Measurements from ENCODE around the gene ASB13.
A peak's percentile ranks its signal among the peaks of the same experiment; 100 is the strongest.

Gene ASB13

GRCh38 chr10:5666008-5666840, at the start of gene ASB13:
Gene ASB13 (minus strand): TSS chr10:5666595. CDS start chr10:5666551, 44 bp downstream.
- peak; percentile 66 for DNase-seq

DNA sequence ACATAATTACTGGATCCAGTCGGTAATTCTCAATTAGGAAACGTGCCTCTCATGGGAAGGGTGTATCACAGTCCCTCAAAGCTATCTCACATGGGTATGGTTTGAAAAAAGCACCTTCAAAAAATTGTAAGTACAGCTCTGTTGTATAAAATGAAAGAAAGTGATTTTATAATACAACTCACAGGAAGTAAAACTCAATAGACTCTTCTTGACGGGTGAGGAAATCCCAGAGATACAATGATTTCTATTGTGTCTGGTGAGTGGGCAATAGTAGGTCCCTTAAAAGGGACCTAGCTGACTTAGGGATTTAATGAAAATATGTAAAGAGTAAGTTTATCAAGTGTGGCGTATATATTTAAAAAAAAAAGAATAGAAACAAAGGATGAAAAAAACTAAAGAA, 45.2 kb upstream of the ASB13 start:
- no peak for DNase-seq

GRCh38 chr10:5710859-5711258, 44.5 kb upstream of the ASB13 start:
- DNase-seq: no peak

DNA sequence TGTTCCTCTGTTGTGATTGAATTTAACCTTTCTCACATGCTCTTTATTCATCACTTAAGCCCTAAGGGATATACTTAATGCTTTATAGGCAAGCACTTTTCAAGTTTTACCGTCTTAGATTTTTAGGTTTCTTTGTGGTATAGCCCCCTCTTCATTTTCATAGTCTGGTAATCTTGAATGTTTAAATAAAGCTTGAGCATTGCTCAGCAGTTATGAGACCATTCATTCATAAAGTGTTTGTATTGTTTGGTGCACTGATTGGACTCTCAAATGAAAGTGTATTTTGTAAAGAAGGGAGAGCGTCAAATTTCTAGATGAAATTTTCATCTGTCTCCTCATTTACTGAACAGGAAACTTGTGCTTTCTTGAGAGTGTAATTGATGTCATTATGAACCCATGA, 43.5 kb upstream of the ASB13 start:
- no peak for DNase-seq

DNA sequence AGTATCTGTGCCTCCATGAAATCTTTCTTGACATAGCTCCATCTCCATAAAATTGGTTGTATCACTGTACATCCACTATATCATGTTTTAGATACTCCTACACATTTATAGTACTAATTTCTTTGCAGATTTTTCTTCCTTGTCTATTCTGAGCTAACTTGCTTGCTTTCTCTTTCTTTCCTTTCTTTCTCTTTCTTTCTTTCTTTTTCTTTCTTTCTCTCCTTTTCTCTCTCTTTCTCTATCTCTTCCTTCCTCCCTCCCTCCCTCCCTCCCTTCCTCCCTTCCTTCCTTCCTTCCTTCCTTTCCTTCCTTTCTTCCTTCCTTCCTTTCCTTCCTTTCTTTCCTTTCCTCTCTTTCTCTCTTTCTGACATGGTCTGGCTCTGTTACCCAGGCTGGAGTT, 42.0 kb upstream of the ASB13 start:
- no peak for DNase-seq

- DNase-seq: no peak
Measured at GRCh38 chr10:5698062-5698461, 31.7 kb upstream of the ASB13 start.

DNA sequence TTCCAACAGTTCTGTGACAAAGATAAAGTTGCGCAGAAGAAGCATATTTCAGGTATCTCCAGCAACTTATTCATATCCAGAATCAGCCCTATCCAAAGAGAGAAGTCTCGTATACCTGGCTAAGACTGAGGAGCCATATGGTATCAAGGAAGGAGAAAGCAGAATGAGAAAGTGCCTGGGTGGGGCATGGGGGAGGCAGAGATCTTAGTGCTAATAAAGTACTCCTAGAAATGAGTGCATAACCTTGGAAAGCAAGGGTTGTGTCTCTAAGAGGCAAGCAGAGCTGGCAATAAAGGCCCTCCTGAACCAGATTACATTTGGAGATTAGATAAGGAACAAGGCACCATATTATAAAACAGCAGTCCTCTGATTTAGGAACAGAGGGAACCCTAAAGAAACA, 30.9 kb upstream of the ASB13 start:
- DNase-seq: no peak

DNA sequence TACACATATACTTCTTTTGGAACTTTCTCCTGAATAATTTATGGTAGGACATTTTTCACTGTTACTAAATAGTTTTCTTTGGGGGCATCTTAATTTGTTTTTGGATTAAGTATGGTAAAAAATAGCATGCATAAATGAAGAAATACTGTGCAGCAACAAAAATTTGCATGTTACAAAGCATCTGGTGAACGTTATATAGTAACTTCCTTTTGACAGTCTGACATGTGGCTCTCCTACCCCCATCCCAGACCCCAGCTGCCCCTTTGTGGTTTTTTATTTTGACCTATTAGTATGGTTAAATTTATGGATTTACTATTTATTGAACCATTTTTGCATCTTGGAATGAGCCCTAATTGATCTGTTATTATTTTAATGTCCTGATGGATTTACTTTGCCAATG, 28.2 kb upstream of the ASB13 start:
- DNase-seq: no peak

DNA sequence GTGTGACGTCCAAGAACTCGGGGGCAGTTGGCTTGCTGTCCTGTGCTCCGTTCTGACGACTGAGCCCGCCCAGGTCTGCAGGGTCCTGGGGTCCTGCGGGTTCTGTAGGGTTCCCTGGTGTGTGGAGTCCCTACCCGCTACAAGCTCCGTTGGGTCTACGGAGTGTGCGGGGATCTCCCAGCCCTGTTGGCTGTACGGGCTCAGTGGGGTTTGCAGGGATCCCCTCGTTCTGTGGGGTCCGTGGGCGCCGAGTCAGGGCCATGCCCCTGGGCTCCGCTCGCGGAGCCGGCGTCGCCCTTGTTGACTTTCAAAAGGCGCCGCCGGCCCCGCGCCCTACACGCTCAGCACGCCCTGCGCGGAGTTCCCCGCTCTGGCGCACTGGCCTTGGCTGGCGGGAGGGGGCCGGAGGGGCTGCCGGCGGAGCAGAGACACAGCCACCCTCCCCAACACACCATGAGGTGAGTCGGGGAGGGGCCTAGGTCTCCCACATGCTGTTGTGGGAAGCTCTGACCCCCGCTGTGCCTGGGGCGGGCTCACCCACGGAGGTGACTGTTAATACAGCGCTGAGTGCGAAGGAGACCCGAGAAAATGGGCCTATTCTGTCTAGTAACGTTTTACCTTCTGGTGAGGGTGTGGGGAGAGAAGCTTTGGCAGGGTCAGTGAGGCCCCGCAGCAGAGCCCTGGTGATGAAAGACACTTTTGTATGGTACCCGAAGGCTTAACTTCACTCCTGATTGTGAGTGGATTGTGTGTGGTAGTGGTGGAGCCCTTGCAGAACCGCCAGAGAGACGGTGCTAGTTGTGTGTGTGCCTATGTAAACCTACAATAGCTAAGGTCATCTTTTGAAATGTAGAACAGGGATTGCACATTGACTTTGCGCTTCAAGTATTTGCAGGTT, 26.3 kb upstream of the ASB13 start:
- DNase-seq: peak; percentile 73

GRCh38 chr10:5691786-5692185, 25.4 kb upstream of the ASB13 start:
- DNase-seq: no peak

GRCh38 chr10:5688587-5688986, 22.2 kb upstream of the ASB13 start:
- no peak for DNase-seq

- no peak for DNase-seq
Measured at GRCh38 chr10:5685764-5686240, 19.4 kb upstream of the ASB13 start.

GRCh38 chr10:5684971-5685763, 18.8 kb upstream of the ASB13 start:
- peak; percentile 72 for DNase-seq

DNA sequence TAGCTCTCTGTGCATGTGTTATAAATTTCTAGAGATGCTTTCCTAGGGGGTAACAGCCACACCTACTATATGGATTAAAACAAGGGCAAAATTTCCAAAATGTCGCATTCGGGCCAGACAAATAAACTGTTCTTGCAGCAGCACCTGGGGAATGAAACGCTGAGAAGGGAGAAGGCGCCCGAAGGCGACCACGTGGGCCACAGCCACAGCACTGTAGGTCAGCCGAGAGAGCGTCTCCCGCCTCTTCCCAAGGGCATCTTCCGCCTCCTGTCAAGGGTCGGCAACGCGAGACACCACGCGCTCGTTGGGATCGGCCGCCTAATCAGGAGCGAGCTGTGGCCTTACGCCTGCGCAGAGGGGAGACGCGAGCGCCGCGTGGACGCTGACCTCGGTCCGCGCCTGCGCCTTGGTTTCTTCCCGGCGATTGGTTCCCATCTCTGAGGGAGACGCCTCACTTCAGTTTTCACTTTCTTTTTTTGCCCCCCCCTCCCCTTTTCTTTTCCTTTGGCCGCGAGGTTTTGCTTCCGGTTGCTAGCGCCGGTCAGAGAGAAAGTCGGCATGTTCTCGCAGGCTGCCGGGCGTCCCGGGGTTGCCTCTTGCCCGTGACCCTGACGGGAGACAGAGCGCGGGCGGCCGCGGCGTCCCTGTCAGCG, 18.0 kb upstream of the ASB13 start, which contains the start of gene TASOR2:
Gene TASOR2, plus strand, starts transcription at position 521 of the 653 bp plus-strand sequence. CDS start 35,805 bp downstream, outside the sequence.
- peak; percentile 99 for DNase-seq

- DNase-seq: no peak
Measured at GRCh38 chr10:5683065-5683464, 16.7 kb upstream of the ASB13 start.

DNA sequence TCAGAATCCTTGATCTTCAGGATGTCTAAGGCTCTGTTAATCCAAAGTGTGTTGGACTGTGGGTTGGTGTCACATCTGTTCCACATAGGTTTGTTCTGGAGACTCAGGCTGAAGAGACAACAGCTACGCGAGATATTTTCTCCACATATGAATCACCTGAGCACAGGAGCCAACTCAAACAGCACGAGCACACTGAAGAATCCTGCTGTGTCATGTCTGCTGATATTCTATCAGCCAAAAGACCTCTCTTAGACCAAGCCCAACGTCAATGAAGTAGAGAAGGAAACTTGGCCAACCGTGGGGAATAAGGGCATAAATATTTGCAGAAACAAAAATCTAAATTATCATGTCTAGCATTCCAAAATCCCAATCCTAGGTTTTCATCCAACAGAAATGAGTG, 15.5 kb upstream of the ASB13 start:
- no peak for DNase-seq

GRCh38 chr10:5679606-5680005, 13.2 kb upstream of the ASB13 start:
- no peak for DNase-seq

DNA sequence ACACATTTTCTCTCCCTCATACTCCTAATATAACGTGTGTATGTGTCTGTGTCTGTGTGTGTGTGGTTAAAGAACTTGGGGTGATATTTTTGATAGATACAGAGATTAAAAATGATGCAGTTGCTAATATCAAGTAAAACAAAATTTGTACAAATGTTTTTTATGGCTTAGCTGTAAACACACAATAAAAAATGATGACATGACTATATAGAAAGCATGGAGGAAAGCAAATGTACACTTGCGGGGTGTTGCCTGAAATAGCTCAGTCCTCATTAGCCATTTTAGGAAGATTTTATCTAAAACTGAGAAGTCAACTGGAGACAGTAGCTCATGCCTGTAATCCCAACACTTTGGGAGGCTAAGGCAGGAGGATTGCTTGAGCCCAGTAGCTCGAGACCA, 12.6 kb upstream of the ASB13 start:
- no peak for DNase-seq

GRCh38 chr10:5678397-5679036, 12.1 kb upstream of the ASB13 start:
- no peak for DNase-seq

- no peak for DNase-seq
Measured at GRCh38 chr10:5670662-5671375, 4.4 kb upstream of the ASB13 start.

DNA sequence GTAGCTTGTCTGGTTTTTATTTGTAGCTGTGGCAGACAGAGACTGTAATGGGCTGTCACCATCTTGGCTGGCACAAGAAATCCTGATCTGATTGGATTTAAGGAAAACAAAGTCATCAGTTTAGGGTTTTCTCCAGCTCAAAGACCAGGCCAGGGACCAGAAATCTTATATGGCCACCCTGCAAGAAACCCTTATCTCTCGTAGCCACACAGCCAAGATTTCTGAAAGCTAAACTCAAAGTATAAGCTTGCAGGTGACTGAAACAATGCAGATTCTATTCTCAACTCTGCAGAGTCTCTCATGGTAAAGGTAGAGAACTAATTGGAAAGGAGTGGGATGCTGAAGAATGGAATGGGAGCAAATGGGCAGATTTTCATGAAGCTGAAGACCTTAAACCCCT, 3.2 kb upstream of the ASB13 start:
- DNase-seq: no peak
